ENCODE results near the gene IL13.

Gene IL13

GRCh38 chr5:132669966-132670882 lies 12.3 kb downstream of the IL13 start:
- no peak for DNase-seq (ENCODE audit: extremely low read depth in 1 of 2, low read depth in 1 of 2)

DNA sequence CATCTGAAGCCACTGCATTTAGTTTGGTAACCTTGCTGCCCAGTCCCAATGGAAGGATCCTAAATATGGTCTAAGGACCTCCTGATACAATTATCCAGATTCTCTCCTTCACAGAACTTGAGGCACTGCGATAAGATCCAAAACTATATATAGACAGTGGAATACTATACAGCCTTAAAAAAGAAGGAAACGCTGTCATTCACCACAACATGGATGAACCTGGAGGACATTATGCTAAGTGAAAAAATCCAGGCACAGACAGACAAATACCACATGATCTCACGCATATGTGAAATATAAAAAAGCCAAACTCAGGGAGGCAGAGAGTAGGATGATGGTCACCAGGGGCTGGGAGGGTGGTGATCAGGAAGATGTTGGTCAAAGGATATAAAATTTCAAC lies 13.0 kb downstream of the IL13 start:
- no peak for DNase-seq (ENCODE audit: extremely low read depth in 1 of 2, low read depth in 1 of 2)

DNA sequence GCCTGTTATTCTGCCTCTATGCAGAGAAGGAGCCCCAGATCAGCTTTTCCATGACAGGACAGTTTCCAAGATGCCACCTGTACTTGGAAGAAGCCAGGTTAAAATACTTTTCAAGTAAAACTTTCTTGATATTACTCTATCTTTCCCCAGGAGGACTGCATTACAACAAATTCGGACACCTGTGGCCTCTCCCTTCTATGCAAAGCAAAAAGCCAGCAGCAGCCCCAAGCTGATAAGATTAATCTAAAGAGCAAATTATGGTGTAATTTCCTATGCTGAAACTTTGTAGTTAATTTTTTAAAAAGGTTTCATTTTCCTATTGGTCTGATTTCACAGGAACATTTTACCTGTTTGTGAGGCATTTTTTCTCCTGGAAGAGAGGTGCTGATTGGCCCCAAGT lies 15.5 kb downstream of the IL13 start:
- DNase-seq (ENCODE audit: extremely low read depth in 1 of 2, low read depth in 1 of 2), result no peak

DNA sequence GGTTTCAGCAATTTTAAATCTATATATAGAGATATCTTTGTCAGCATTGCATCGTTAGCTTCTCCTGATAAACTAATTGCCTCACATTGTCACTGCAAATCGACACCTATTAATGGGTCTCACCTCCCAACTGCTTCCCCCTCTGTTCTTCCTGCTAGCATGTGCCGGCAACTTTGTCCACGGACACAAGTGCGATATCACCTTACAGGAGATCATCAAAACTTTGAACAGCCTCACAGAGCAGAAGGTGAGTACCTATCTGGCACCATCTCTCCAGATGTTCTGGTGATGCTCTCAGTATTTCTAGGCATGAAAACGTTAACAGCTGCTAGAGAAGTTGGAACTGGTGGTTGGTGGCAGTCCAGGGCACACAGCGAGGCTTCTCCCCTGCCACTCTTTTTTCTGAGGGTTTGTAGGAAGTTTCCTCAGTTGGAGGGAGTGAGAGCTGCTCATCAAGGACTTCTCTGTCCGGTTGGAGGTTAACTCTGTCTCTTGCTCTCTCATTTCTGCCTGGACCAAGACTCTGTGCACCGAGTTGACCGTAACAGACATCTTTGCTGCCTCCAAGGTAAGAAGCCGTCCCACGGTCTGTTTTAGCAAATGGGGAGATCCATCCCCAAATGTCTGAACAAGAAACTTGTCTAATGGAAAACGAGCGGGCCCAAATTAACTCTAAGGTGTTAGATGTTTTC lies 16.1 kb downstream of the IL13 start, which contains the start of gene IL4:
TSS of gene IL4 (plus strand) at position 51 of the 692 bp plus-strand sequence. CDS start at position 113, 62 bp downstream.
- DNase-seq (ENCODE audit: extremely low read depth in 1 of 2, low read depth in 1 of 2), result no peak

- DNase-seq (ENCODE audit: extremely low read depth in 1 of 2, low read depth in 1 of 2), result no peak
Observed at GRCh38 chr5:132674671-132675506, 16.9 kb downstream of the IL13 start.

DNA sequence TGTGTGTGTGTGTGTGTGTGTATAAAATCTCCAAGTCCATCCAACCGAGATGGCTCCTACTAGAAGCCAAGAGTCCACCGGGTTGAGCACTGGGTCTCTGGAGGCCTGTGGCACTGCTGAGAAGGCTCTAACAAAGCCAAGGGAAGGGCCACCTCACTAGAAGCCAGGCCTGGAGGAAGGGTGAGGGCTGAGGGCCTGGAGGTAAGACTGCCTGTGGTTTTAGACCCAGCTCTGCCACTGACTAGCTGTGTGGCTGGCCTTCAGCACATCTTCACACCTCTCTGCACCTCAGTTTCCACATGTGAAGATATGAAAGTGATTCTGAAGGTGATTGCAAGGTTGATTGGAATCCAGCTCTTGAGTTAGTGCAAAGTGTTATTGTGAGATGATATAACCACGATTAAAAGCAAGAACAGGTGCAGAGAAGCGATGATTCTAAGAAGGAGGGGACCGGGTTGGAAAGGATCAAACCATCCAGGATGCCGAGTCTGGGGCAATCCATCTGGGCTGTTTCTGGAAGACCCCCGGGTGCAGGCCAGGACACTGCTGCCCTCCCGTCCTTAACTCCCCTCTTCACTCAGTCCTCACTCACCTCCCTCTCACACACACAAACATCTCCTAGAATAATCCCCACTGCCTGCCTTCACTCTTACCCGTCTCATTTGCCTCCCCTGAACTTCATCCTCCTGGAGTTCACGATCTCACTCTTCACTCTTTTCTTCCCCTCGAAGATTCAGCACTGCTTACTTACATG lies 18.1 kb downstream of the IL13 start:
- DNase-seq (ENCODE audit: extremely low read depth in 1 of 2, low read depth in 1 of 2), result no peak

- DNase-seq (ENCODE audit: extremely low read depth in 1 of 2, low read depth in 1 of 2), result no peak
Observed at GRCh38 chr5:132677191-132677590, 19.2 kb downstream of the IL13 start.

GRCh38 chr5:132677682-132678400 lies 19.9 kb downstream of the IL13 start:
- no peak for DNase-seq (ENCODE audit: extremely low read depth in 1 of 2, low read depth in 1 of 2)

- DNase-seq (ENCODE audit: extremely low read depth in 1 of 2, low read depth in 1 of 2), result no peak
Observed at GRCh38 chr5:132678735-132679134, 20.8 kb downstream of the IL13 start.

GRCh38 chr5:132679166-132679565 lies 21.2 kb downstream of the IL13 start:
- DNase-seq (ENCODE audit: extremely low read depth in 1 of 2, low read depth in 1 of 2), result no peak

GRCh38 chr5:132679717-132680380 lies 21.9 kb downstream of the IL13 start:
- no peak for DNase-seq (ENCODE audit: extremely low read depth in 1 of 2, low read depth in 1 of 2)

DNA sequence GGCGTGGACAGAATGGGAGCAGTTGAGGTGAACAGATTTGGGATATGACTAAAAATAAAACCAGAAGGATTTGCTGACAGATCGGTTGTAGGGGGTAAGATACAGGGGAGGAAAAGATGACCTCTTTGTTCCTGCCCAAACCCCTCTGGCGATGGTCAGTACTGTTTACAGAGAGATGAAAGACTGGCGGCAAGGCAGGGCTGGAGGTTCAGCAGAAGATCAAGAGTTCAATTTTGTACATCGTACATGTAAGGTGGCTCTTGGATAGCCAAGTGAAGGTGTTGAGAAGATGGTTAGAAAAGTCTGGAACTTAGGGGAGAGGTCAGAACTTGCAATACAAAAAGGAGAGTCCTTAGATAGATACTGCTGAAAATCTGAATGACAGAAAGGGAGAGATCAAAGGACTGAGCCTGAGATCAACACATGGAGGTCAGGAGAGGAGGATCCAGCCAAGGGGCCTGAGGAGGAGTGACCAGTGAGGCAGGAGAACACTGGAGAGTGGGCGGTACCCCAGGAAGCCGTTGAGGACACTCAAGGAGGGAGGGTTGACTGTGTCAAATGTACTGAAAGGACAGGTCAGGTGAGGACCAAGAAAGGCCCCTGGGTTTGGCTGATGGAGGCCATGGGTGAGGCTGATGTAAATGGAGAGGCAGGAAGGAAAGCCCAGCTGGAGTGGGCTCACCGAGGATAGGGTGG lies 23.0 kb downstream of the IL13 start:
- DNase-seq (ENCODE audit: extremely low read depth in 1 of 2, low read depth in 1 of 2), result no peak

DNA sequence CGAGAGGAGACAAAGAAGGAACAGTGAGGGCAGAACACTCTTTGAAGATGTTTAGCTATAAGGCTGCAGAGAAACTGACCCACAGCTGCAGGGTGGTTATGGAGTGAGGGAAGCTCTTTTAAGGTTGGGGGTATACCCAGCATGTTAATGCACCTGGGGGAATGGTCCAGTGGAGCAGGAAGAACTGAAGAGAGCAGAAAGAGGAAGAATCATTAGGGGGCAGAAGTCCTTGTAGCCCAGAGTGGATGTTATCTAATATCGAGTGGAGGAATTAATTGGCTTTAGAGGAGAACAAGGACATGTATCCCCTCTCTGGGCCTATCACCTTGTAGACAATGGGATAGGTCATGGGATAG lies 23.5 kb downstream of the IL13 start:
- no peak for DNase-seq (ENCODE audit: extremely low read depth in 1 of 2, low read depth in 1 of 2)

GRCh38 chr5:132681983-132682382 lies 24.0 kb downstream of the IL13 start:
- no peak for DNase-seq (ENCODE audit: extremely low read depth in 1 of 2, low read depth in 1 of 2)

- no peak for DNase-seq (ENCODE audit: extremely low read depth in 1 of 2, low read depth in 1 of 2)
Observed at GRCh38 chr5:132684491-132684890, 26.5 kb downstream of the IL13 start.

DNA sequence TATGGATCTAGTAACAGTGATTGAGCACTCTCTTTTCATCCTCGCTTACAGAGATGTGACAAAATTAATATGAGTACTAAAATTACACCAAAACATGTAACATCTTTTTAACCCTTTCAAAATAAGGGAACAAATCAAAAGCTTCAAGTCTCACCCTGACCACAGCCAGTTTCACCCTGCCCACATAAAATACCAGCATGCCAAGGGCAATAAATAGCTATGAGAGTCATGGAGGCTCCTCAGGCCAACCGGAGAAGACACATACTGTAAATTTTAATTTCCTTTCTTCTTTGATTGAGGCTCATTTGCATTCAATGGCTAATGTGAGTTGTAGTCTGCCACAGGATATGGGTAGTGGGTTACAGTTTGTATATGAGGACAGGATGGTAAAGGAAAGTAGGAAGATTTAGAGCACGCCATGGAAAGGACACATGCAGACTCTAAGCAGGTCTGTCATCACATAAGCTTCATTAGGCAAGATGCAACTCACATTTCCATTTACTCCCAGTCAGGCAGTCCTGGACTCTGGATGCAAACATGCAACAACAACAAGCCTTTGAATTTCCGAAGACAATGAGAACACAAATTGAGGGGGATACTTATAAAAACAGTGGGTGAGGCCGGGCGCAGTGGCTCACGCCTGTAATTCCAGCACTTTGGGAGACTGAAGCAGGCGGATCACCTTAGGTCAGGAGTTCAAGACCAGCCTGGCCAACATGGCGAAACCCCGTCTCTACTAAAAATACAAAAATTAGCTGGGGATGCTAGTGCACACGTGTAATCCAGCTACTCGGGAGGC lies 27.1 kb downstream of the IL13 start:
- no peak for DNase-seq (ENCODE audit: extremely low read depth in 1 of 2, low read depth in 1 of 2)

- no peak for DNase-seq (ENCODE audit: extremely low read depth in 1 of 2, low read depth in 1 of 2)
Observed at GRCh38 chr5:132686193-132686592, 28.2 kb downstream of the IL13 start.

DNA sequence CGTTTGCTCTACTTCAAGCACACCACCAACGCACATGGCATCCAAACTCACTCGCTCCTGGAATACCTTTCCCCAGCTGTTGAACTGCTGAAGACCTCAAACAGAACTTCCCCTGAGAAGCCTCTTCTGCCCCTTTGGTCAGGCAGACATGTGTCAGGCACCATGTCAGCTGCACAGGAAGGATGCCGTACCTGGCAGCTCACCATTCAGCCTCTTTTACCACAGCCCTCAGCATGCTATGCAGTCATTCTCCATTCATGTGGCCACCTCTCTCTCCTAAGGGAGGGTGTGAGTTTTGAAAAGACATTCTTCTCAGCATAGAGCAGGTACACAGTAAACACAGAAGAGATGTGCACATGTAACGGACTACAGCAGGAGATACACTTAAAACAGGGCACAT lies 30.0 kb downstream of the IL13 start:
- DNase-seq (ENCODE audit: extremely low read depth in 1 of 2, low read depth in 1 of 2), result no peak

Measured in activated CD8-positive, alpha-beta memory T cell treated with anti-CD3 and anti-CD28 coated beads for 1 hour (primary cell).